ENCODE results near the gene IGF1R.
A peak's percentile ranks its signal among the peaks of the same experiment; 100 is the strongest.

The IGF1R gene

DNA sequence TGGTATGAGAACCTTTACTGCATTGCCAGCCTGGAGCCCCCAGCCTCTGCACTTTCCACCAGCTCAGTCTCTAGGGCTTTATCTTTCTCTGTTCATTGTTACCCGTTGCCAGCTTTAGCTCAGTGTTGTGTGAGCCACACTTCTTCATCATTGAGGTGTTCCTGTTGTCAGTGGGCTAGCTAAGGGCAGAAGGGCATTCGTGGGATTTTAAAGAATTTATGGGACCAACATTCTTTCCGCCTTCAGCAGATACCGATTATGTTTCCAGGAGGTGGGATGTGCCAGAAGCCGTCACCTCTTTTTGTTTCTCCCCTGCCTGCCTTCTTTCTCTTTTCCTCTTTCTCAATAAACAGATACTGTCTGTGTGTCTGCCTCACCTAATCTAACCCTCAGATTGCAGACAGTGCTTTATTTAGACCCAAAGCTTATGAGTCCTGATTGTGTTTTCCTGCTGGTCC lies 294.7 kb downstream of the IGF1R start:
- Mint-ChIP-seq H3K36me3 (peaks cover 3% of the 10 kb centered on the region), H3K9me3 (ENCODE audit: low read depth) (no peaks in the 10 kb centered on the region), H3K4me1 (ENCODE audit: low read depth) (no peaks in the 10 kb centered on the region), H3K4me3 (no peak overlapping the region), H3K27me3 (no peaks in the 10 kb centered on the region), H3K27ac (no peak overlapping the region)

DNA sequence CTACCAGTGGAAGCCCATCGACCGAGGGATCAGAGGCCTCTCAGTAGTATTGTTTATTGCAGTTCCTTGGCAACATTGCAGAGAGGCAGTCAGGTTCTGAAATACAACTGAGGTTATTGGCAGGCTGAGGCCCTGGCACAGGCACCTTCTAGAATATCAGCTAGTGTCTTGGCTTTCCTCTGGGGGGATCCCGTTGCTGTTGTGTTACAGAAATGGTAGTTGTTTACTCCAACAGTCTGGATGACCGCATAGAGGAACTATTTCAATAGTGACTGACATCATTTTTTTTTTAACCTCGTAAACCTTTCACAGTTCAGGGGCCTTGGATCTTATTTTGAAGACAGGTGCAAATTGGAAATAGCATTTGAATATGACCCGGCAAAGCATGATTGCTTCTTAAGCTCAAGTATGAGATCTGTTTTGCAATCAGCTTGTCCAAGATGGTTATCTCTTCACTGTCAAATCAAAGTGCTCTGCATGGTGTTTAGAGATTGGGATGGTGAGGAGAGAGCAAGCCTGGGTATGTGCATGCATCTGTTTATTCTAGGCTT lies 295.3 kb downstream of the IGF1R start:
- H3K4me1 Mint-ChIP-seq (ENCODE audit: low read depth): no peaks in the 10 kb centered on the region
- no peaks in the 10 kb centered on the region for H3K27me3 Mint-ChIP-seq
- no peak overlapping the region for H3K4me3 Mint-ChIP-seq
- H3K9me3 Mint-ChIP-seq (ENCODE audit: low read depth): no peaks in the 10 kb centered on the region
- H3K27ac Mint-ChIP-seq: no peak overlapping the region
- peaks cover 4% of the 10 kb centered on the region for H3K36me3 Mint-ChIP-seq

DNA sequence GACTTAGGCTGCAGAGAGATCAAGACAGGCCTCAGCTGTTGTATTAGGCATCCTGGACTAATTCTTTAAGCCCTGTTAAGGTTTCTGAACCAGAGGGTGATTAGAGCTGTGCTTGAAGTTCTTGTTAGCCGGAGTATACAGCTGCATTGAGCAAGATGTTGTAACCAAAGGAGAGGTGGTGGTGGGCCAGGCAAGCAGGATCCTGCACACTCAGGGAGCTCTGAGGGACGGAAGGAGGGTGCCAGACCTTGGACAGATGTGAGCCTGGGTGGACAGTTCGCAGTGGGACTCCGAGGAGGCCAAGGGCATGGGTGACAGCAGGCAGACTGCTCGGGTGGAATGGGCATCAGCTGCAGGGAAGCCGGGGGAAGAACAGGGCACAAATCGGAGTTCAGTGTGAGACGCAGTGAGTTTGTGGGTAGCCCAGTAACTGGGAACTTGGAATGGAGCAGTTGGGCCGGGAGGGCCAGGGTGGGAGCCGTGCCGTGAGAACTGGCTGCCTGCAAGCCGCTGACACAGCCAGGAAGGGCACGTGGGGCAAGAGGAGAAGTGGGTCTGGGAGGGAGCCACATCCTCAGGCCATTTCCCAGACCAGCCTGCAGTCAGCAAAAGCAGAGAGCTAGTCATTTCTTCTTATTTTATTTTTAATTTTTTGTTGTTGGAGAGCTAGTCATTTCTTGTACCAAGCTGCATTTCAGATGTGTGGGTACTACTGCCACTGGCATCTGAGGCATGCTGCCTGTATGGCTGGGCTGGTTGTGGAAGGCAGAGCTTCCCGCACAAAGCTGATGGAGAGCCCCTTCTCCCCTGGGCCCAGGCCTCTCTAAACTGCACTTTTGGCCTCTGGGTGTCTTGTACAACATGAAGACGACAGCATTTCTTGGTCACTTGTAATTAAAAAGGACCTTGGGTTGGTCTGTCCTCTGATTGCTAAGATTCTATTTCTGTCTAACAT lies 298.2 kb downstream of the IGF1R start:
- Mint-ChIP-seq H3K36me3 (peaks cover 6% of the 10 kb centered on the region), H3K9me3 (ENCODE audit: low read depth) (no peaks in the 10 kb centered on the region), H3K27me3 (no peaks in the 10 kb centered on the region), H3K4me1 (ENCODE audit: low read depth) (no peaks in the 10 kb centered on the region), H3K4me3 (no peak overlapping the region), H3K27ac (no peak overlapping the region)

GRCh38 chr15:98948456-98948855 lies 300.1 kb downstream of the IGF1R start:
- Mint-ChIP-seq H3K9me3 (ENCODE audit: low read depth) (no peaks in the 10 kb centered on the region), H3K36me3 (peaks cover 6% of the 10 kb centered on the region), H3K27ac (no peak overlapping the region), H3K4me3 (no peak overlapping the region), H3K27me3 (no peaks in the 10 kb centered on the region), H3K4me1 (ENCODE audit: low read depth) (peaks cover 12% of the 10 kb centered on the region)

DNA sequence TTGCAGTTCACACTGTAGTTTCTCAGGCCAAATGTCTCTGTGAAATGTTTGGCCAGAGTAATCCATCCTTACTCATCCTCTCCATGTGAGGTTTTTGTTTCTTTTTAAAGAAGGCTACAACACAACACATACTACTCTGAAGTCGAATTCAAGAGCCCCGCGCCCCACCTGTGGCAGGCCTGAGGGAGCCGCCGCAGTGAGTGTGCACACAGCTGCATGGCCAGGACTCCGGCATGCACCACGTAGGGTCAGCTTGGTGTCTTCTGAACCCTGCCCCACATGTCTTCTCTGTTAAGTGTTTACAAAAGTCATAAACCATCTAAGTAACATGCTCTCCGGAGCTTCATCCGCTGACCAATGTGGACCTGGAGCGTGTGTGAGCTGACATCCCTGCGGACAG lies 300.6 kb downstream of the IGF1R start:
- H3K4me1 Mint-ChIP-seq (ENCODE audit: low read depth): peaks cover 12% of the 10 kb centered on the region
- H3K9me3 Mint-ChIP-seq (ENCODE audit: low read depth): no peaks in the 10 kb centered on the region
- H3K27me3 Mint-ChIP-seq: no peaks in the 10 kb centered on the region
- H3K4me3 Mint-ChIP-seq: no peak overlapping the region
- H3K27ac Mint-ChIP-seq: no peak overlapping the region
- H3K36me3 Mint-ChIP-seq: peaks cover 6% of the 10 kb centered on the region

DNA sequence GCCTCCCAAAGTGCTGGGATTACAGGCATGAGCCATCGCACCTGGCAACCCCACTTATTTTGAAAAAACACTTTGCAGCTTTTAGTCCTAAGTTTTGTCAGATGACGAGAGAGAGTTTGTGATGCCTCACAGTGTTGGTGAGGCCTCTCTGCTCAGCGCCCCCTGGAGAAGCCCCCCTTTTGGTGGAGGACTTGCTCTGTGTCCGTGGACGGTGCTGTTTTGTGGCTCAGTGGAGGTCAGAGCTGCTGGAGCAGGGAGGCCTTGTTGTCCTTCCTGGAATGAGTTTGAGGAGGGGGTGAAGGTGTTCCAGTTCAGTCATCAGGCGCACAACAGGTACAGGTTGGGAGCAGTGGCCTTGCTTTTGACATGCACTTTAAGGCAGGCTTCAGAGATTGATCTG lies 301.3 kb downstream of the IGF1R start:
- peaks cover 6% of the 10 kb centered on the region for H3K36me3 Mint-ChIP-seq
- no peaks in the 10 kb centered on the region for H3K27me3 Mint-ChIP-seq
- H3K27ac Mint-ChIP-seq: no peak overlapping the region
- no peaks in the 10 kb centered on the region for H3K9me3 Mint-ChIP-seq (ENCODE audit: low read depth)
- peaks cover 12% of the 10 kb centered on the region for H3K4me1 Mint-ChIP-seq (ENCODE audit: low read depth)
- H3K4me3 Mint-ChIP-seq: no peak overlapping the region

DNA sequence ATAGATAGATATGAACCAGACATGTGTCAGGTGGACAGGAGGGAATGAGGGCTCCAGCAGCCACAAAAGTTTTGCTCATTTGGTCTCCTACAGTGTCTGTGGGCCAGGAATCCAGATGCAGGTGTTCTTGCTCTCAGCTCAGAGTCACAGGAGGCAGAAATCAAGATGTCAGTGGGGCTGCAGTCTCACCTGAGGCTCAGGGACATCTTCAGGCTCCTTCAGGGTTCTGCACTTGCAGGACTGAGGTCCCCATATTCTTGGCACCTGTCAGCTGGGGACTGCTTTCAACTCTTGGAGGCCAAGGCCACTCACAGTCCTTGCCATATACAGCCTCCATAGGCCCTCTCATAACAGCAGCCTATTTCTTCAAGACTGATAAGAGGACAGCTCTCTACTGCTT lies 301.9 kb downstream of the IGF1R start:
- Mint-ChIP-seq H3K36me3 (peaks cover 6% of the 10 kb centered on the region), H3K4me1 (ENCODE audit: low read depth) (peaks cover 12% of the 10 kb centered on the region), H3K4me3 (no peak overlapping the region), H3K9me3 (ENCODE audit: low read depth) (no peaks in the 10 kb centered on the region), H3K27ac (peak overlapping the region; percentile 22), H3K27me3 (no peaks in the 10 kb centered on the region)

DNA sequence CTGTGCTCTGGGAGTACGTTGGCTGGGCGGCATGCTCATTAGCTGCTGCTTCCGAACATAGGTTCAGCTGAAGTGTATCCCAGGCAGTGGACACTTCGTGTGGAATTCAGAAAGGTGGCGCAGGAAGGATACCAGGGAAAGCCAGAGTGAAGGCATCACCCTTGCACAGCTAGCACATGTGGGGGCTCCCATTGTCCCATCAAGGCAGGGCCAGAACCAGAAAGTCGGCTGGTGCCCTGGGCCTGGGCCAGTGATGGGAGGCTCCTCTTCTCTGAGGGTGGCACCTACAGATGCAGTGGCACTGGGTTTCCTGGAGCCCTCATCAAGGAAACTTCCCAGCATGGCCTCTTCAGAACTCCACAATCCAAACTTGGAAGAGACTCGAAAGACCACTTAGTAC lies 302.7 kb downstream of the IGF1R start:
- Mint-ChIP-seq H3K4me1 (ENCODE audit: low read depth) (peaks cover 12% of the 10 kb centered on the region), H3K9me3 (ENCODE audit: low read depth) (no peaks in the 10 kb centered on the region), H3K4me3 (no peak overlapping the region), H3K27ac (no peak overlapping the region), H3K36me3 (peaks cover 3% of the 10 kb centered on the region), H3K27me3 (no peaks in the 10 kb centered on the region)

- Mint-ChIP-seq H3K36me3 (peaks cover 5% of the 10 kb centered on the region), H3K27me3 (no peaks in the 10 kb centered on the region), H3K4me3 (no peak overlapping the region), H3K4me1 (ENCODE audit: low read depth) (peaks cover 12% of the 10 kb centered on the region), H3K9me3 (ENCODE audit: low read depth) (no peaks in the 10 kb centered on the region), H3K27ac (peak overlapping the region; percentile 46)
Observed at GRCh38 chr15:98951493-98952320, 303.4 kb downstream of the IGF1R start.

- Mint-ChIP-seq H3K27me3 (no peaks in the 10 kb centered on the region), H3K4me1 (ENCODE audit: low read depth) (peaks cover 12% of the 10 kb centered on the region), H3K27ac (peak overlapping the region; percentile 46), H3K4me3 (no peak overlapping the region), H3K36me3 (peaks cover 6% of the 10 kb centered on the region), H3K9me3 (ENCODE audit: low read depth) (no peaks in the 10 kb centered on the region)
Observed at GRCh38 chr15:98952381-98952803, 304.1 kb downstream of the IGF1R start.

- Mint-ChIP-seq H3K27ac (no peak overlapping the region), H3K9me3 (ENCODE audit: low read depth) (no peaks in the 10 kb centered on the region), H3K36me3 (peaks cover 12% of the 10 kb centered on the region), H3K4me1 (ENCODE audit: low read depth) (peaks cover 12% of the 10 kb centered on the region), H3K4me3 (no peak overlapping the region), H3K27me3 (no peaks in the 10 kb centered on the region)
Observed at GRCh38 chr15:98953000-98953787, 304.9 kb downstream of the IGF1R start.

- Mint-ChIP-seq H3K4me3 (no peak overlapping the region), H3K9me3 (ENCODE audit: low read depth) (no peaks in the 10 kb centered on the region), H3K4me1 (ENCODE audit: low read depth) (peaks cover 12% of the 10 kb centered on the region), H3K27me3 (no peaks in the 10 kb centered on the region), H3K27ac (no peak overlapping the region), H3K36me3 (peaks cover 15% of the 10 kb centered on the region)
Observed at GRCh38 chr15:98953968-98954367, 305.6 kb downstream of the IGF1R start.

GRCh38 chr15:98954411-98954810 lies 306.1 kb downstream of the IGF1R start:
- H3K27ac Mint-ChIP-seq: no peak overlapping the region
- peaks cover 15% of the 10 kb centered on the region for H3K36me3 Mint-ChIP-seq
- no peaks in the 10 kb centered on the region for H3K27me3 Mint-ChIP-seq
- no peaks in the 10 kb centered on the region for H3K9me3 Mint-ChIP-seq (ENCODE audit: low read depth)
- no peak overlapping the region for H3K4me3 Mint-ChIP-seq
- peaks cover 12% of the 10 kb centered on the region for H3K4me1 Mint-ChIP-seq (ENCODE audit: low read depth)

DNA sequence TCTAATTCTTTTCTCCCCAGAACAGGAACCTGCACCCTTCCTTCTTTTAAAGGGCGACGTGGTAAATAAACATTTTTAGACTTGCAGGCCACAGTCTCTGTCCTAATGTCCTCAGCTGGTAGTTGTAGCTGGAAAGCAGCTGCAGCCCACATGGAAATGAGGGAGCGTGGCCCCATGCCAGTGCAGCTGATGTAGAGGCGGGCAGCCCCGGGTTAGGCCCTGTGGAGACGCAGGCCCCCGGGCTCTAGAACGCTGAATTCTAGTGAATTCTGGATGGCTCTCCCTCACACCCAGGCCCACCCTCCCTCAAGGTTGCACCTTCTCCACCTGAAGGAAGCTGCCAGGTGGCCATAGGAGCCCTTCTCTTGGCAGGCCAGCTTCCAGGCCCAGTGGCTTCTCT lies 307.0 kb downstream of the IGF1R start:
- Mint-ChIP-seq H3K4me3 (no peak overlapping the region), H3K36me3 (peaks cover 15% of the 10 kb centered on the region), H3K4me1 (ENCODE audit: low read depth) (peaks cover 12% of the 10 kb centered on the region), H3K9me3 (ENCODE audit: low read depth) (no peaks in the 10 kb centered on the region), H3K27me3 (no peaks in the 10 kb centered on the region), H3K27ac (no peak overlapping the region)
